HepG2 (cell line): ENCODE results near the gene PLOD3. TPM values are rescaled to one million over a fixed set of nuclear protein-coding genes. Genes with fewer than 3 reads are reported as not detected.
A peak's percentile ranks its signal among the peaks of the same experiment; 100 is the strongest.

Experiments
- ATAC-seq: fragments of 200-7000 bp; cut with Tn5 transposase; 3 replicates; pipeline ENCODE4 v1.9.1; 2020; ENCODE audit warnings: mild to moderate bottlenecking, moderate library complexity
- BruUV-seq: library from RNA; stranded (reverse); fragments of 400-500 nt; replicated peaks from 2 replicates; lab custom pipeline; 2021; lab: Mats Ljungman, UMichigan
- CTCF ChIA-PET: fragments of 300-600 bp; formaldehyde crosslinking; extraction: SDS; loops from one replicate; lab custom pipeline; 2021; ENCODE audit warnings: low total read pairs, inconsistent platforms, low intra/inter-chr PET ratio; lab: Yijun Ruan, JAX
- POLR2A ChIA-PET: fragments of 350-600 bp; sonication (Branson Sonifier 250); formaldehyde crosslinking; loops from one replicate; lab custom pipeline; 2020; ENCODE audit warnings: antibody characterized with exemption, inconsistent platforms; lab: Yijun Ruan, JAX
- DNase-seq: peaks from one replicate; pipeline ENCODE4 v3.0.0-alpha.2; 2015; ENCODE audit warnings: low spot score
- FAIRE-seq: peaks from 3 replicates; lab custom pipeline; 2011; peaks lifted over from hg19 to GRCh38; lab: Jason Lieb, UNC
- H2AFZ ChIP-seq: one replicate; pipeline ENCODE4 v1.6.1; 2011; ENCODE audit warnings: low read length, inconsistent platforms
- H3K27ac ChIP-seq: fragments of 300-600 bp; 3 replicates; pipeline ENCODE4 v1.8.0; 2011; ENCODE audit warnings: mixed run types, mild to moderate bottlenecking, mixed read lengths, low read length, inconsistent platforms; ENCODE audit not compliant: insufficient read depth; ENCODE audit errors: extremely low read length
- H3K27me3 ChIP-seq, 2 experiments: fragments of 200-600 bp in 1 of 2; 2 replicates in 1 of 2; 3 replicates in 1 of 2; pipeline versions ENCODE4 v1.6.0 to v1.8.0; 2011; ENCODE audit warnings: low read length in 2 of 2, mild to moderate bottlenecking in 2 of 2, moderate library complexity in 2 of 2, inconsistent platforms in 1 of 2; ENCODE audit not compliant: insufficient read depth in 2 of 2, control insufficient read depth in 1 of 2
- H3K36me3 ChIP-seq, 2 experiments: fragments of 200-600 bp in 1 of 2; replicated peaks in 1 of 2; 2 replicates in 1 of 2; 3 replicates in 1 of 2; pipeline versions ENCODE4 v1.5.1 to v1.8.0; 2011; ENCODE audit warnings: low read length in 2 of 2, inconsistent platforms in 1 of 2; ENCODE audit not compliant: insufficient read depth in 2 of 2, control insufficient read depth in 1 of 2
- H3K4me1 ChIP-seq: 2 replicates; pipeline ENCODE4 v1.5.1; 2012; ENCODE audit warnings: low read length, inconsistent platforms; ENCODE audit not compliant: insufficient read depth
- H3K4me2 ChIP-seq: 2 replicates; pipeline ENCODE4 v1.6.0; 2011; ENCODE audit warnings: low read depth, low read length, inconsistent platforms
- H3K4me3 ChIP-seq, 3 experiments: fragments of 200-600 bp in 1 of 3; sonication (generic), shearing (Covaris generic) in 1 of 3; replicated peaks in 1 of 3; 2 replicates each; pipeline ENCODE4 v1.5.1; 2011 to 2016; ENCODE audit warnings: low read length in 3 of 3, inconsistent platforms in 2 of 3, low read depth in 2 of 3, mild to moderate bottlenecking in 2 of 3, control low read depth in 1 of 3, mixed read lengths in 1 of 3; ENCODE audit not compliant: insufficient read depth in 1 of 3
- H3K79me2 ChIP-seq: one replicate; pipeline ENCODE4 v1.6.1; 2011; ENCODE audit warnings: low read length, inconsistent platforms; ENCODE audit not compliant: insufficient read depth
- H3K9ac ChIP-seq: 2 replicates; pipeline ENCODE4 v1.6.0; 2011; ENCODE audit warnings: mild to moderate bottlenecking, low read depth, low read length, inconsistent platforms; ENCODE audit not compliant: insufficient read depth
- H3K9me3 ChIP-seq: 2 replicates; pipeline ENCODE4 v1.5.1; 2012; ENCODE audit warnings: mild to moderate bottlenecking, low read length
- H4K20me1 ChIP-seq: 2 replicates; pipeline ENCODE4 v1.6.0; 2011; ENCODE audit warnings: inconsistent platforms, mild to moderate bottlenecking, low read length, moderate library complexity; ENCODE audit not compliant: insufficient read depth
- AGO1 ChIP-seq: fragments of 200-400 bp; formaldehyde crosslinking; IDR thresholded peaks from 2 replicates; pipeline ENCODE4 v1.6.1; 2017; ENCODE audit warnings: mild to moderate bottlenecking, low read depth, low read length, moderate library complexity; ENCODE audit not compliant: poor library complexity, severe bottlenecking
- AGO2 ChIP-seq: fragments of 200-400 bp; formaldehyde crosslinking; optimal IDR thresholded peaks from 2 replicates; pipeline ENCODE3; 2017; ENCODE audit warnings: mild to moderate bottlenecking, low read depth, low read length, moderate library complexity
- ARNTL ChIP-seq: sonication (generic); formaldehyde crosslinking; IDR thresholded peaks from 2 replicates; pipeline ENCODE4 v1.4.0; 2020; ENCODE audit warnings: mild to moderate bottlenecking, missing genetic modification reagents
- GLI4 ChIP-seq: sonication (generic); formaldehyde crosslinking; IDR thresholded peaks from 2 replicates; pipeline ENCODE4 v1.5.1; 2020; ENCODE audit warnings: missing genetic modification reagents, mild to moderate bottlenecking, moderate library complexity, borderline replicate concordance
- HNRNPLL ChIP-seq: fragments of 200-400 bp; formaldehyde crosslinking; IDR thresholded peaks from 2 replicates; pipeline ENCODE4 v1.6.1; 2017; ENCODE audit warnings: mild to moderate bottlenecking, low read depth, low read length; ENCODE audit not compliant: poor library complexity, severe bottlenecking
- JUN ChIP-seq: sonication (generic); formaldehyde crosslinking; IDR thresholded peaks from 2 replicates; pipeline ENCODE4 v1.4.0; 2020; ENCODE audit warnings: mild to moderate bottlenecking, missing genetic modification reagents
- NFIB ChIP-seq: sonication (generic); formaldehyde crosslinking; IDR thresholded peaks from 2 replicates; pipeline ENCODE4 v1.9.0; 2021; ENCODE audit warnings: missing genetic modification reagents, mild to moderate bottlenecking, borderline replicate concordance
- PHF20 ChIP-seq: sonication (generic); formaldehyde crosslinking; IDR thresholded peaks from 2 replicates; pipeline ENCODE4 v1.5.0; 2020; ENCODE audit warnings: mild to moderate bottlenecking, missing genetic modification reagents
- RBFOX2 ChIP-seq: fragments of 200-400 bp; formaldehyde crosslinking; IDR thresholded peaks from 2 replicates; pipeline ENCODE4 v1.6.1; 2017; ENCODE audit warnings: low read depth, mild to moderate bottlenecking, low read length
- ZFX ChIP-seq: sonication (generic); formaldehyde crosslinking; IDR thresholded peaks from 2 replicates; pipeline ENCODE4 v1.4.0; 2020; ENCODE audit warnings: mild to moderate bottlenecking, low read depth, missing genetic modification reagents, moderate library complexity
- ZNF331 ChIP-seq: sonication (generic); formaldehyde crosslinking; IDR thresholded peaks from 2 replicates; pipeline ENCODE4 v1.4.0; 2020; ENCODE audit warnings: missing genetic modification reagents
- WGBS: methylation state at CpG from one replicate; pipeline ENCODE4 v1.1.6; 2017; ENCODE audit warnings: low lambda C conversion rate; 5-methylcytosine and 5-hydroxymethylcytosine counted together
- in situ Hi-C: cut with HindIII; loops from 2 replicates; pipeline ENCODE4 v1.10.0; 2017; ENCODE audit warnings: low pct_unique_long_range_greater_than_20kb; ENCODE audit not compliant: extremely low pct_ligation_motif_present
- intact Hi-C: fragments of 100-400 bp; cut with micrococcal nuclease; formaldehyde crosslinking; loops from one replicate; pipeline ENCODE4 v1.10.0; 2022; ENCODE audit not compliant: unreplicated experiment
- polyA plus RNA-seq, 8 experiments: library from polyadenylated mRNA; depleted of rRNA in 3 of 8; stranded (reverse) in 7 of 8; unstranded in 1 of 8; fragments of >200 nt; fragmentation: Illumina TruSeq in 4 of 8; extraction: Trizol in 4 of 8; gene quantifications; 2 replicates each; pipeline versions ENCODE4 v1.2.1 to v1.2.3, GENCODE V29; 2011 to 2016; ENCODE audit warnings: low read depth in 4 of 8, missing spikeins in 1 of 8, mixed read lengths in 1 of 8; ENCODE audit not compliant: insufficient read depth in 1 of 8
- total RNA-seq, 5 experiments: library from RNA; depleted of rRNA; stranded (reverse); fragments of >200 nt; fragmentation: Illumina TruSeq; extraction: Trizol; gene quantifications; 2 replicates each; pipeline ENCODE4 v1.2.3, GENCODE V29; 2016; ENCODE audit warnings: low read depth in 1 of 5

Gene PLOD3
- total and polyA plus RNA-seq, 2 of the 13 experiments (the other 11 are each of a cell fraction or from before 2014, with no cell fraction given) = 65.8 to 67.4 TPM

GRCh38 chr7:101233907-101234547, 16.6 kb upstream of the PLOD3 start:
- no peaks in the 10 kb centered on the region for H3K27me3 ChIP-seq
- POLR2A ChIA-PET = interaction anchor here (1.9 to 3.0 kb wide), 2 partner anchors 10 to 16 kb away, joined by 8 to 11 read pairs; partner anchors contain the start of genes FIS1, PLOD3 and ZNHIT1
- BruUV-seq = no TSS peak
- no peaks in the 10 kb centered on the region for H3K79me2 ChIP-seq
- H3K9me3 ChIP-seq = no peaks in the 10 kb centered on the region
- DNase-seq (no peak), ATAC-seq (no peak), FAIRE-seq (no peak)
- WGBS = 92% methylated on average over 13 of the region's 21 CpGs
- intact Hi-C loops = no loop called here
- H3K9ac ChIP-seq = no peak overlapping the region
- CTCF ChIA-PET = interaction anchor here (1.3 kb wide), 1 partner anchor 10 kb away, joined by 4 read pairs; no protein-coding TSS in a partner anchor
- H4K20me1 ChIP-seq = no peaks in the 10 kb centered on the region
- no peak overlapping the region for H3K4me2 ChIP-seq
- no peak overlapping the region for H3K4me3 ChIP-seq
- no peak overlapping the region for H2AFZ ChIP-seq
- in situ Hi-C loops = no loop called here
- no peak overlapping the region for H3K27ac ChIP-seq
- no peak for TF ChIP-seq ARNTL
- no peak for TF ChIP-seq GLI4
- TF ChIP-seq JUN (CRISPR knock-in tag) = no peak
- peak; percentile 62 for TF ChIP-seq AGO2
- peak; percentile 57 for TF ChIP-seq AGO1
- peaks cover 0 to 3% of the 10 kb centered on the region in 2 experiments; a peak in 2 of 5 replicates for H3K36me3 ChIP-seq
- peaks cover 65% of the 10 kb centered on the region for H3K4me1 ChIP-seq

- Histone ChIP-seq H2AFZ (no peak overlapping the region), H3K27ac (peak overlapping the region; percentile 54), H3K27me3 (no peaks in the 10 kb centered on the region), H3K36me3 (peaks cover 0 to 3% of the 10 kb centered on the region in 2 experiments; a peak in 2 of 5 replicates), H4K20me1 (no peaks in the 10 kb centered on the region), H3K4me3 (peak overlapping the region in 1 of 3 experiments; percentile 48; a peak in 1 of 6 replicates), H3K4me1 (peaks cover 49% of the 10 kb centered on the region), H3K4me2 (peak overlapping the region; percentile 55), H3K79me2 (no peaks in the 10 kb centered on the region), H3K9me3 (no peaks in the 10 kb centered on the region), H3K9ac (no peak overlapping the region)
- ChIA-PET POLR2A (interaction anchor here (0.9 to 3.0 kb wide), 5 partner anchors 12 to 40 kb away, joined by 3 to 11 read pairs (median 6); partner anchors contain the start of genes PLOD3 and ZNHIT1), CTCF (no interaction called here)
- DNase-seq = no peak
- no TSS peak for BruUV-seq
- intact Hi-C loops (no loop called here), in situ Hi-C loops (no loop called here)
- 98% methylated on average over 25 of the region's 52 CpGs for WGBS
- FAIRE-seq = no peak
- ATAC-seq = peak; percentile 5; the same call in 2 of the 3 replicates
- no peak for TF ChIP-seq ZFX (CRISPR knock-in tag)
- TF ChIP-seq AGO2 = peak; percentile 88
- TF ChIP-seq RBFOX2 = peak; percentile 51; the same call in 1 of the 2 replicates
- no peak for TF ChIP-seq NFIB (CRISPR knock-in tag)
- TF ChIP-seq PHF20 (CRISPR knock-in tag) = no peak
- peak; percentile 69 for TF ChIP-seq AGO1
- peak; percentile 22 for TF ChIP-seq HNRNPLL
- TF ChIP-seq ZNF331 = 0 out of 2 replicates have a peak, but pooled peaks have one; percentile 1
These were observed 14.9 kb upstream of the PLOD3 start for GRCh38 chr7:101232141-101232850.
